Ovary (tissue), 9 donors: ENCODE data around the gene ADAMTS13. TPM values are rescaled to one million over a fixed set of nuclear protein-coding genes. Genes with fewer than 3 reads are reported as not detected.

Source experiments
- DNase-seq, 5 donors: peaks; one replicate each; pipeline ENCODE4 v3.0.0-alpha.2; 2019 to 2020
- H3K27ac ChIP-seq, 2 donors: fragments of 200-600 bp; one replicate each; pipeline versions ENCODE4 v1.5.1 to v1.8.0; 2019 to 2022
- H3K27me3 ChIP-seq: fragments of 200-600 bp; one replicate; pipeline ENCODE4 v1.8.0; 2022
- H3K36me3 ChIP-seq: fragments of 200-600 bp; sonication (generic); one replicate; pipeline ENCODE4 v1.5.1; 2019
- H3K4me1 ChIP-seq: one replicate; pipeline ENCODE4 v1.8.1; 2013; ENCODE audit warnings: mild to moderate bottlenecking, moderate library complexity; ENCODE audit not compliant: insufficient read depth
- H3K4me3 ChIP-seq: fragments of 200-600 bp; sonication (generic); one replicate; pipeline ENCODE4 v1.5.1; 2017
- H3K9me3 ChIP-seq, 2 donors: fragments of 200-600 bp in 1 of 2; sonication (generic) in 1 of 2; one replicate each; pipeline versions ENCODE4 v1.5.1 to v1.8.1; 2013 to 2019; ENCODE audit warnings: mild to moderate bottlenecking in 1 of 2, moderate library complexity in 1 of 2
- CTCF ChIP-seq, 3 donors: fragments of 450-650 bp in 2 of 3; fragments of 200-600 bp in 1 of 3; IDR thresholded peaks; one replicate each; pipeline versions ENCODE4 v1.5.1 to v1.8.0; 2016 to 2022; ENCODE audit warnings: antibody characterized with exemption in 3 of 3, mild to moderate bottlenecking in 1 of 3
- EP300 ChIP-seq: sonication (generic); formaldehyde crosslinking; IDR thresholded peaks from one replicate; pipeline ENCODE4 v1.6.1; 2017; ENCODE audit warnings: antibody characterized with exemption
- POLR2A ChIP-seq: fragments of 450-650 bp; IDR thresholded peaks from one replicate; pipeline ENCODE4 v1.6.1; 2017; ENCODE audit warnings: antibody characterized with exemption, mild to moderate bottlenecking, moderate library complexity
- WGBS, 3 donors: extraction: QIAGEN DNeasy Blood & Tissue Kit in 1 of 3; methylation state at CpG; one replicate each; pipeline versions ENCODE4 v1.1.5 to v1.1.7; 2013 to 2017; 5-methylcytosine and 5-hydroxymethylcytosine counted together
- intact Hi-C, 4 donors: fragments of 100-400 bp; cut with DNase I; formaldehyde crosslinking; loops; one replicate each; pipeline versions ENCODE4 v1.11.0 to v1.15.1; 2022 to 2023
- polyA plus RNA-seq, 2 donors: library from polyadenylated mRNA; stranded (reverse); fragments of 200-250 nt in 1 of 2; fragments of 350-450 nt in 1 of 2; fragmentation: Illumina TruSeq in 1 of 2; extraction: RNeasy Lipid Tissue Mini Kit (QIAGEN cat#74804) in 1 of 2; gene quantifications; one replicate each; pipeline ENCODE4 v1.2.3, GENCODE V29; 2013 to 2014
- total RNA-seq, 7 donors: library from RNA; depleted of rRNA in 2 of 7; stranded (reverse); fragments of >200 nt in 2 of 7; fragmentation: NEBNext Ultra II Directional in 3 of 7; extraction: Animal tissue kit (Norgen Biotek cat#: 25700) in 3 of 7; gene quantifications; one replicate each; pipeline versions ENCODE4 v1.1.0 to v1.2.4, GENCODE V29; 2016 to 2023
- donor health status: DM: no; HTN: no; CAD: no; lungs with moderate emphysema.
- donor health status: DM: no; HTN: no; CAD: no.
- donor health status: Bipolar disorder and iron deficiency.
- donor health status: DM: yes; HTN: yes; CAD: no.
- donor health status: DM: no; HTN: no; CAD: no.
- donor health status: DM: yes; HTN: yes; CAD: no.

The ADAMTS13 gene
- total and polyA plus RNA-seq, 9 donors, result 0.45 to 4.2 (median 3.6) TPM

- intact Hi-C loops, result no loop called here
- Histone ChIP-seq H3K4me1 (no peaks in the 10 kb centered on the region), H3K9me3 (no peaks in the 10 kb centered on the region), H3K36me3 (no peaks in the 10 kb centered on the region), H3K27me3 (no peaks in the 10 kb centered on the region), H3K27ac (no peak overlapping the region), H3K4me3 (no peak overlapping the region)
- TF ChIP-seq CTCF (IDR thresholded peaks at IDR 0.05), result no peak
- no peak for TF ChIP-seq POLR2A
- TF ChIP-seq EP300, result no peak
- 91 to 93% (median 92%) methylated on average over 13 to 14 of the region's 14 CpGs for WGBS, 3 donors
- no peak for DNase-seq
These were observed 42.7 kb upstream of the ADAMTS13 start for GRCh38 chr9:133379153-133380086.

- intact Hi-C loops, result no loop called here
- no peaks in the 10 kb centered on the region for H3K4me1 ChIP-seq
- no peak for TF ChIP-seq POLR2A
- no peak for TF ChIP-seq CTCF (IDR thresholded peaks at IDR 0.05)
- TF ChIP-seq EP300, result no peak
- H3K27me3 ChIP-seq, result no peaks in the 10 kb centered on the region
- 67 to 72% (median 70%) methylated on average over 4 of the region's 4 CpGs for WGBS, 3 donors
- no peak overlapping the region for H3K27ac ChIP-seq
- DNase-seq, result no peak
- no peaks in the 10 kb centered on the region for H3K9me3 ChIP-seq
- H3K36me3 ChIP-seq, result no peaks in the 10 kb centered on the region
- no peak overlapping the region for H3K4me3 ChIP-seq
These were observed 41.4 kb upstream of the ADAMTS13 start for GRCh38 chr9:133380734-133381133.

GRCh38 chr9:133382507-133383141 is 39.5 kb upstream of the ADAMTS13 start:
- intact Hi-C loops, result no loop called here
- H3K4me3 ChIP-seq, result no peak overlapping the region
- H3K4me1 ChIP-seq, result no peaks in the 10 kb centered on the region
- WGBS, 3 donors, result 89 to 97% (median 93%) methylated on average over 4 of the region's 4 CpGs
- no peaks in the 10 kb centered on the region for H3K36me3 ChIP-seq
- no peaks in the 10 kb centered on the region for H3K27me3 ChIP-seq
- no peak overlapping the region for H3K27ac ChIP-seq
- DNase-seq, result no peak
- H3K9me3 ChIP-seq, result no peaks in the 10 kb centered on the region
- TF ChIP-seq EP300, result no peak
- no peak for TF ChIP-seq CTCF (IDR thresholded peaks at IDR 0.05)
- TF ChIP-seq POLR2A, result no peak

- intact Hi-C loops, result no loop called here
- TF ChIP-seq POLR2A, result no peak
- no peak for TF ChIP-seq CTCF (IDR thresholded peaks at IDR 0.05)
- TF ChIP-seq EP300, result no peak
These were observed 38.7 kb upstream of the ADAMTS13 start for GRCh38 chr9:133383438-133383837.

More at GRCh38 chr9:133383438-133383837, 38.7 kb upstream of the ADAMTS13 start:
- Histone ChIP-seq H3K4me1 (no peaks in the 10 kb centered on the region), H3K27me3 (no peaks in the 10 kb centered on the region), H3K9me3 (no peaks in the 10 kb centered on the region), H3K27ac (no peak overlapping the region), H3K36me3 (no peaks in the 10 kb centered on the region), H3K4me3 (no peak overlapping the region)
- DNase-seq, result no peak
- 86 to 97% (median 93%) methylated on average over 3 of the region's 3 CpGs for WGBS, 3 donors
